ENCODE measurements around the gene VPS52. TPM values are rescaled to one million over a fixed set of nuclear protein-coding genes. Genes with fewer than 3 reads are reported as not detected.

VPS52 gene
- total and polyA plus RNA-seq, 9 of the 15 experiments (the other 6 are each of a cell fraction or from before 2014, with no cell fraction given) = 24.4 to 103 (median 40.2) TPM

DNA sequence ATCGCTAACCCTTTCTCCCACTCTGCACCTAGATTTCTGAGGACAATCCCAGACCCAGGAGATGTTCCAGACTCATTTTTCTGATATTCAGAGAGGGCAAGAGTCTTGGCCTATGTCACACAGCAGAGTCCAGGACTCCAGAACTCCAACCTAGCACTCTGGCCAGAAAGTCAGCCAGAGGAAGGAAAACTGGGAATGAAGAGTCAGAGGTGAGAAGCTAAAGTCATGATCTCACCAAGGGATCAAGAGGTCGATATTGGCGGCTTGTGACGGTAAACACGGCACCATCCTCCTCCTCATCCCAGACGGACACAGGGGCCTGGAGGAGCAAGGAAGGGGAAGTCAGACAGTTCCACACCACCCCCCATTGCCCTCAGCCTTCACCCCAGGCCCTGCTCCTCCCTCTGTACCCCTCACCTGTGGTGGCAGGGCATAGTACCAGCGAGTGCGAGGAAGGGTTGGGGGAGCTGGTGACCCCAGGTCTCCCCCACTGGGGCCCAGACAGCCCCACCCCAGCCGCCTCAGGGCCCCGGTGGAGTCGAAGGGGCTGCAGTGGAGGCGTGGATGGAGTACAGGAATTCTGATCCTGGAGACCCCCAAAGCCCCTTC lies 25.2 kb upstream of the VPS52 start (continued):
- TF ChIP-seq, protein P1, sequence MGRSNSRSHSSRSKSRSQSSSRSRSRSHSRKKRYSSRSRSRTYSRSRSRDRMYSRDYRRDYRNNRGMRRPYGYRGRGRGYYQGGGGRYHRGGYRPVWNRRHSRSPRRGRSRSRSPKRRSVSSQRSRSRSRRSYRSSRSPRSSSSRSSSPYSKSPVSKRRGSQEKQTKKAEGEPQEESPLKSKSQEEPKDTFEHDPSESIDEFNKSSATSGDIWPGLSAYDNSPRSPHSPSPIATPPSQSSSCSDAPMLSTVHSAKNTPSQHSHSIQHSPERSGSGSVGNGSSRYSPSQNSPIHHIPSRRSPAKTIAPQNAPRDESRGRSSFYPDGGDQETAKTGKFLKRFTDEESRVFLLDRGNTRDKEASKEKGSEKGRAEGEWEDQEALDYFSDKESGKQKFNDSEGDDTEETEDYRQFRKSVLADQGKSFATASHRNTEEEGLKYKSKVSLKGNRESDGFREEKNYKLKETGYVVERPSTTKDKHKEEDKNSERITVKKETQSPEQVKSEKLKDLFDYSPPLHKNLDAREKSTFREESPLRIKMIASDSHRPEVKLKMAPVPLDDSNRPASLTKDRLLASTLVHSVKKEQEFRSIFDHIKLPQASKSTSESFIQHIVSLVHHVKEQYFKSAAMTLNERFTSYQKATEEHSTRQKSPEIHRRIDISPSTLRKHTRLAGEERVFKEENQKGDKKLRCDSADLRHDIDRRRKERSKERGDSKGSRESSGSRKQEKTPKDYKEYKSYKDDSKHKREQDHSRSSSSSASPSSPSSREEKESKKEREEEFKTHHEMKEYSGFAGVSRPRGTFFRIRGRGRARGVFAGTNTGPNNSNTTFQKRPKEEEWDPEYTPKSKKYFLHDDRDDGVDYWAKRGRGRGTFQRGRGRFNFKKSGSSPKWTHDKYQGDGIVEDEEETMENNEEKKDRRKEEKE (IDR thresholded peaks at IDR 0.05; ENCODE audit: borderline replicate concordance in 1 of 2, control insufficient read depth in 1 of 2, low read depth in 2 of 2, low read length in 1 of 2) = no peak
- no peak for TF ChIP-seq NCOA1 (IDR thresholded peaks at IDR 0.05; ENCODE audit: low read depth)
- TF ChIP-seq, protein P2, sequence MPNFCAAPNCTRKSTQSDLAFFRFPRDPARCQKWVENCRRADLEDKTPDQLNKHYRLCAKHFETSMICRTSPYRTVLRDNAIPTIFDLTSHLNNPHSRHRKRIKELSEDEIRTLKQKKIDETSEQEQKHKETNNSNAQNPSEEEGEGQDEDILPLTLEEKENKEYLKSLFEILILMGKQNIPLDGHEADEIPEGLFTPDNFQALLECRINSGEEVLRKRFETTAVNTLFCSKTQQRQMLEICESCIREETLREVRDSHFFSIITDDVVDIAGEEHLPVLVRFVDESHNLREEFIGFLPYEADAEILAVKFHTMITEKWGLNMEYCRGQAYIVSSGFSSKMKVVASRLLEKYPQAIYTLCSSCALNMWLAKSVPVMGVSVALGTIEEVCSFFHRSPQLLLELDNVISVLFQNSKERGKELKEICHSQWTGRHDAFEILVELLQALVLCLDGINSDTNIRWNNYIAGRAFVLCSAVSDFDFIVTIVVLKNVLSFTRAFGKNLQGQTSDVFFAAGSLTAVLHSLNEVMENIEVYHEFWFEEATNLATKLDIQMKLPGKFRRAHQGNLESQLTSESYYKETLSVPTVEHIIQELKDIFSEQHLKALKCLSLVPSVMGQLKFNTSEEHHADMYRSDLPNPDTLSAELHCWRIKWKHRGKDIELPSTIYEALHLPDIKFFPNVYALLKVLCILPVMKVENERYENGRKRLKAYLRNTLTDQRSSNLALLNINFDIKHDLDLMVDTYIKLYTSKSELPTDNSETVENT (CRISPR knock-in tag; IDR thresholded peaks at IDR 0.05) = no peak
- no peak for TF ChIP-seq MTA1 (IDR thresholded peaks at IDR 0.05; ENCODE audit: borderline replicate concordance)
- no peak for TF ChIP-seq GABPB1 (CRISPR knock-in tag; IDR thresholded peaks at IDR 0.05)
